ENCODE results near the gene SP9.
"Not testable (repeated sequence)": the region's sequence is repeated elsewhere in the genome, so short reads cannot be mapped to it uniquely, and the experiment has no call there.

SP9 gene

DNA sequence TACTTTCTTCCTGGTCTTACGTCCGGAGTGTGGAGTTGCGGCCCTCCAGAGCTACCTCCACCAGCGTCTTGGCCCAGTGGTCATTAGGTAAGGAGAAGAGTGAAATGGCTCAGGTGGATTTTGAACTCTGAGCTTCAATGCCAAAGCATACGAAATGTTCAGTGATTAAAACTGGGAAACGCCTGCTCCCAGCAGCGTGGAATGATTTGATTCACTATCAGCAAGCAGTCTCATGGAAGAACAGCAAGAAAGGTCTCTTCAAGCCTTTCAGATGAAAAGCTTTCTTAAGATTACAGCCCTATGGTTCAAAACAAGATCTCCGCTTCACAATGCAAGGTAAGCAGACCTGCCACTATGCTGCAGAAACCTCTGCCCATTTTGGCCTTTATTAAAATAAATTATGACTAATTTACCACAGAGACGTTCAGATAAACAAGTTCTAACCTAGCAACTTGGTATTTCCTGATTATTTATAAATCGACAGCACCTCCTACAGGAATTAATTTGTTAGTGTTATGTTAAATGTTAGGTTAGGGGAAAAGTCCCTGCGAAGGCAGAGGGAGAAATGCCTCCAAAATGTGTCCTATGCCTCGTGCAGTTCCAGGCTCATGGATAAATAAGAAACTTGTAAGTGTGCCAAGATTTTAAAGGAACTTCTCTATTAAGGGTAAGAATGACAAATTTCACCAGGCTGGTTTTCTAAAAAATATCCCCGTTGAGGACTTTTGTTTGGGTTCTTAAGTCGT is 10.1 kb downstream of the SP9 start:
- DNase-seq = no peak

DNA sequence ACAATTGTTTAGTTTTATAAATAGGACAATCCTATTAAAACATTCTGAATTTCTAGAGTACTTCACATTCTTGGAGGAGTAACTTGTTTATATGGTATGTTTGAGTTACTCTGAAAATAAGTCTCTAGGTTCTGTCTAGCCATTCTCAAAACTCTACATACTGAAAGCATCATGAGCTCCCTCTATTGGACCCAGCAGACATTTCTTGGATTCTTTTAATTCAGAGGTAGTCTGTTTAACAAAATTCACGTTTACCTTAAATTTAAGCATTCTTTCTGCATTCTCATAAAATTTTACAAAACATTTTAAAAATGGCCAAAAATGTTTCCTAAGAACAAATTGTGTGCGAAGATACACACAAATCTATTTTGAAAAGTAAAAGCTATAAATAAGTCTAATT is 15.3 kb downstream of the SP9 start:
- DNase-seq = no peak

- no peak for DNase-seq
Observed at GRCh38 chr2:174350593-174351181, 15.9 kb downstream of the SP9 start.

- DNase-seq = no peak
Observed at GRCh38 chr2:174353004-174353403, 18.2 kb downstream of the SP9 start.

GRCh38 chr2:174356347-174356746 is 21.6 kb downstream of the SP9 start:
- no peak for DNase-seq

- DNase-seq = not testable (repeated sequence)
Observed at GRCh38 chr2:174359663-174360062, 24.9 kb downstream of the SP9 start.

DNA sequence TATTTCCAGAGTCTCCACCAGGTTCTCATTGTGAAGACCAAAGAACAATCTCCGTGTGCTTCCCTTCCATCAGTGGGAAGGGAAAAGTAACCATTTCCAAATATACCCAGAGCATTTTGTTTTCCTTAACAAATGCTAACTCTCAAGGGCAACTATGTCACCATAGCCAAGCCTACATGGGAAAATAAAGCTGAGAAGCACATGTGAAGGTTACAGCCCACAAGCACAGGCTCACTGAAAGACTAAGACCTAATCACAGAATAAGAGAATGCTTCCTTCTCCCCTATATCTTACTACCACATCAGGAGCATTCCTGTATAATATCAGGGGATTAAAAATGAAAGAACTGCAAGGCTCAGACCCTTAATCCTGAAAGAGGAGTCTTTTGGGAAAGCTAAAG is 28.2 kb downstream of the SP9 start:
- no peak for DNase-seq

- DNase-seq = not testable (repeated sequence)
Observed at GRCh38 chr2:174363492-174364225, 28.9 kb downstream of the SP9 start.

DNA sequence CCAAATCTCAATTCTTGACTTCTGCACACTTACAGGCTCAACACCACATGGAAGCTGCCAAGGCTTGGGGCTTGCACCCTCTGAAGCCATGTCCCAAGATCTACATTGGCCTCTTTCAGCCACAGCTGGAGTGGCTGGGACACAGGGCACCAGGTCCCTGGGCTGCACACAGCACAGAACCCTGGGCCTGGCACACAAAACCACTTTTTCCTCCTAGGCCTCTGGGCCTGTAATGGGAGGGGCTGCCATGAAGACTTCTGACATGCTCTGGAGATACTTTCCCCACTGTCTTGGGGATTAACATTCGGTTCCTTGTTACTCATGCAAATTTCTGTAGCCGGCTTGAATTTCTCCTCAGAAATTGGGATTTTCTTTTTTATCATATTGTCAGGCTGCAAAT is 29.9 kb downstream of the SP9 start:
- DNase-seq = no peak

- DNase-seq = no peak
Observed at GRCh38 chr2:174365571-174365970, 30.8 kb downstream of the SP9 start.

- DNase-seq = no peak
Observed at GRCh38 chr2:174368691-174369090, 33.9 kb downstream of the SP9 start.

DNA sequence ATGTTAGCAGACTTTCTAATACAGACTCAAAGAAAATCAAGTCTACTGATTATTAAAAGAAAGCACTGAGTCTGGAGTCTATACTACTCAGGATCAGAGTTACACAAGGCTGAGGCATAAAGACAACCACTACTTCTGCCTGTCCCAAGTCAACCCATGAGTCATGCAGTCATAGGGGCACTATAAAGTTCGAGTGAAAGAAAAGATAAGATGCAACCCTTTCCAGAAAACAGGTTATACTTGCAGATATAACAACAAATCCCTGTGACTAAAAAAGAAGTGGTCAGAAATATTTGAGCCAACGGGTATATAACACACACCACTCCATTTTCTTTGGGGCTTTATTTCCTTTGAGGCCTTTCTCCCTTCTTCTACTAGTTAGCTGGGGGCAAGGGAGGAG is 42.2 kb downstream of the SP9 start:
- no peak for DNase-seq

GRCh38 chr2:174383796-174384195 is 49.0 kb downstream of the SP9 start:
- DNase-seq = no peak

- no peak for DNase-seq
Observed at GRCh38 chr2:174385201-174385600, 50.4 kb downstream of the SP9 start.
